Measurements from ENCODE around the gene SPDYE4. TPM values are rescaled to one million over a fixed set of nuclear protein-coding genes. Genes with fewer than 3 reads are reported as not detected.

SPDYE4 gene
- total RNA-seq, 1 experiment from 2014 or later = not detected

GRCh38 chr17:8776248-8776647 is 17.9 kb upstream of the SPDYE4 start:
- Histone ChIP-seq H3K36me3 (ENCODE audit: low read depth, low read length) (no peaks in the 10 kb centered on the region), H3K9me3 (ENCODE audit: low read length) (no peaks in the 10 kb centered on the region), H3F3A (ENCODE audit: low read length, unreplicated experiment) (no peaks in the 10 kb centered on the region), H3K4me1 (ENCODE audit: insufficient read depth, low read length) (no peaks in the 10 kb centered on the region), H3K9ac (ENCODE audit: low read length) (no peak overlapping the region), H3K27me3 (ENCODE audit: low read length) (peaks cover 25% of the 10 kb centered on the region), H3K4me2 (ENCODE audit: low read length) (no peak overlapping the region), H2AFZ (ENCODE audit: low read length) (no peak overlapping the region), H4K20me1 (ENCODE audit: low read length) (no peaks in the 10 kb centered on the region), H3K79me2 (ENCODE audit: low read length) (no peaks in the 10 kb centered on the region), H3K9me2 (replicated peaks; ENCODE audit: low read length) (no peaks in the 10 kb centered on the region), H3K27ac (ENCODE audit: low read length) (no peak overlapping the region), H3K4me3 (ENCODE audit: low read length) (no peak overlapping the region)
- CTCF ChIA-PET = interaction anchor here (0.9 kb wide), 1 partner anchor 10 kb away, joined by 5 read pairs; no protein-coding TSS in a partner anchor
- POLR2A ChIA-PET (ENCODE audit: unreplicated experiment) = no interaction called here
- no peak for ATAC-seq
- no peak for DNase-seq
- TF ChIP-seq, protein P1, sequence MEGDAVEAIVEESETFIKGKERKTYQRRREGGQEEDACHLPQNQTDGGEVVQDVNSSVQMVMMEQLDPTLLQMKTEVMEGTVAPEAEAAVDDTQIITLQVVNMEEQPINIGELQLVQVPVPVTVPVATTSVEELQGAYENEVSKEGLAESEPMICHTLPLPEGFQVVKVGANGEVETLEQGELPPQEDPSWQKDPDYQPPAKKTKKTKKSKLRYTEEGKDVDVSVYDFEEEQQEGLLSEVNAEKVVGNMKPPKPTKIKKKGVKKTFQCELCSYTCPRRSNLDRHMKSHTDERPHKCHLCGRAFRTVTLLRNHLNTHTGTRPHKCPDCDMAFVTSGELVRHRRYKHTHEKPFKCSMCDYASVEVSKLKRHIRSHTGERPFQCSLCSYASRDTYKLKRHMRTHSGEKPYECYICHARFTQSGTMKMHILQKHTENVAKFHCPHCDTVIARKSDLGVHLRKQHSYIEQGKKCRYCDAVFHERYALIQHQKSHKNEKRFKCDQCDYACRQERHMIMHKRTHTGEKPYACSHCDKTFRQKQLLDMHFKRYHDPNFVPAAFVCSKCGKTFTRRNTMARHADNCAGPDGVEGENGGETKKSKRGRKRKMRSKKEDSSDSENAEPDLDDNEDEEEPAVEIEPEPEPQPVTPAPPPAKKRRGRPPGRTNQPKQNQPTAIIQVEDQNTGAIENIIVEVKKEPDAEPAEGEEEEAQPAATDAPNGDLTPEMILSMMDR (conservative IDR thresholded peaks at IDR 0.05; ENCODE audit: low read depth, low read length) = no peak
- TF ChIP-seq EZH2phosphoT487 (IDR thresholded peaks at IDR 0.05; ENCODE audit: borderline replicate concordance, low read length) = no peak
- no peak for TF ChIP-seq EZH2 (IDR thresholded peaks at IDR 0.05; ENCODE audit: low read length, unreplicated experiment)
- no TSS peak for BruUV-seq (replicated peaks)
- intact Hi-C loops (cut with micrococcal nuclease) = no loop called here

- no peaks in the 10 kb centered on the region for H4K20me1 ChIP-seq (ENCODE audit: low read length)
- H3K27ac ChIP-seq (ENCODE audit: low read length) = no peak overlapping the region
- intact Hi-C loops (cut with micrococcal nuclease) = no loop called here
- H3K79me2 ChIP-seq (ENCODE audit: low read length) = no peaks in the 10 kb centered on the region
- H3K27me3 ChIP-seq (ENCODE audit: low read length) = peaks cover 41% of the 10 kb centered on the region
- no peaks in the 10 kb centered on the region for H3F3A ChIP-seq (ENCODE audit: low read length, unreplicated experiment)
- no peak overlapping the region for H2AFZ ChIP-seq (ENCODE audit: low read length)
- H3K4me3 ChIP-seq (ENCODE audit: low read length) = no peak overlapping the region
- no peak for ATAC-seq
- POLR2A ChIA-PET (ENCODE audit: unreplicated experiment) = no interaction called here
- no peak for DNase-seq
- no peaks in the 10 kb centered on the region for H3K9me2 ChIP-seq (replicated peaks; ENCODE audit: low read length)
- no peaks in the 10 kb centered on the region for H3K4me1 ChIP-seq (ENCODE audit: insufficient read depth, low read length)
- no peak overlapping the region for H3K9ac ChIP-seq (ENCODE audit: low read length)
- no peak overlapping the region for H3K4me2 ChIP-seq (ENCODE audit: low read length)
- TF ChIP-seq, protein P1 (conservative IDR thresholded peaks at IDR 0.05; ENCODE audit: low read depth, low read length) = no peak
- TF ChIP-seq EZH2phosphoT487 (IDR thresholded peaks at IDR 0.05; ENCODE audit: borderline replicate concordance, low read length) (no peak), EZH2 (IDR thresholded peaks at IDR 0.05; ENCODE audit: low read length, unreplicated experiment) (no peak)
- BruUV-seq (replicated peaks) = no TSS peak
- H3K9me3 ChIP-seq (ENCODE audit: low read length) = no peaks in the 10 kb centered on the region
- no peaks in the 10 kb centered on the region for H3K36me3 ChIP-seq (ENCODE audit: low read depth, low read length)
- CTCF ChIA-PET = no interaction called here
Measured at GRCh38 chr17:8766731-8767130, 8.4 kb upstream of the SPDYE4 start.

DNA sequence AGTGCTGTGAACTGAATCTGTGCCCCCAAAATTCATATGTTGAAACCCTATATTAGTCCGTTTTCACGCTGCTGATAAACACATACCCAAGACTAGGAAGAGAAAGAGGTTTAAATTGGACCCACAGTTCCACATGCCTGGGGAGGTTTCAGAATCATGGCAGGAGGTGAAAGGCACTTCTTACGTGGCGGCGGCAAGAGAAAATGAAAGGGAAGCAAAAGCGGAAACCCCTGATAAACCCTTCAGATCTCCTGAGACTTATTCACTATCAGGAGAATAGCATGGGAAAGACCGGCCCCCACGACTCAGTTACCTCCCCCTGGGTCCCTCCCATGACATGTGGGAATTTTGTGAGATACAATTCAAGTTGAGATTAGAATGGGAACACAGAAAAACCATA is 3.7 kb upstream of the SPDYE4 start:
- BruUV-seq (replicated peaks) = no TSS peak
- no peak for DNase-seq

More for the DNA sequence above, 3.7 kb upstream of the SPDYE4 start:
- ChIA-PET CTCF (no interaction called here), POLR2A (ENCODE audit: unreplicated experiment) (no interaction called here)
- no peaks in the 10 kb centered on the region for H3K9me2 ChIP-seq (replicated peaks; ENCODE audit: low read length)
- H3K4me3 ChIP-seq (ENCODE audit: low read length) = no peak overlapping the region
- H3K9me3 ChIP-seq (ENCODE audit: low read length) = no peaks in the 10 kb centered on the region
- intact Hi-C loops (cut with micrococcal nuclease) = no loop called here
- no peaks in the 10 kb centered on the region for H3K4me1 ChIP-seq (ENCODE audit: insufficient read depth, low read length)
- H3K9ac ChIP-seq (ENCODE audit: low read length) = no peak overlapping the region
- no peaks in the 10 kb centered on the region for H4K20me1 ChIP-seq (ENCODE audit: low read length)
- H3K79me2 ChIP-seq (ENCODE audit: low read length) = no peaks in the 10 kb centered on the region
- no peak overlapping the region for H3K4me2 ChIP-seq (ENCODE audit: low read length)
- TF ChIP-seq EZH2phosphoT487 (IDR thresholded peaks at IDR 0.05; ENCODE audit: borderline replicate concordance, low read length) (no peak), EZH2 (IDR thresholded peaks at IDR 0.05; ENCODE audit: low read length, unreplicated experiment) (no peak)
- TF ChIP-seq, protein P1 (conservative IDR thresholded peaks at IDR 0.05; ENCODE audit: low read depth, low read length) = no peak
- H3K27ac ChIP-seq (ENCODE audit: low read length) = no peak overlapping the region
- no peak overlapping the region for H2AFZ ChIP-seq (ENCODE audit: low read length)
- H3F3A ChIP-seq (ENCODE audit: low read length, unreplicated experiment) = no peaks in the 10 kb centered on the region
- H3K36me3 ChIP-seq (ENCODE audit: low read depth, low read length) = no peaks in the 10 kb centered on the region
- peaks cover 54% of the 10 kb centered on the region for H3K27me3 ChIP-seq (ENCODE audit: low read length)
- ATAC-seq = no peak
